NCI-H1105 (cell line): ENCODE data around the gene LAMTOR2.

ENCODE experiments used
- DNase-seq: peaks from one replicate; lab custom pipeline; 2025; lab: John Stamatoyannopoulos, UW

The LAMTOR2 gene

DNA sequence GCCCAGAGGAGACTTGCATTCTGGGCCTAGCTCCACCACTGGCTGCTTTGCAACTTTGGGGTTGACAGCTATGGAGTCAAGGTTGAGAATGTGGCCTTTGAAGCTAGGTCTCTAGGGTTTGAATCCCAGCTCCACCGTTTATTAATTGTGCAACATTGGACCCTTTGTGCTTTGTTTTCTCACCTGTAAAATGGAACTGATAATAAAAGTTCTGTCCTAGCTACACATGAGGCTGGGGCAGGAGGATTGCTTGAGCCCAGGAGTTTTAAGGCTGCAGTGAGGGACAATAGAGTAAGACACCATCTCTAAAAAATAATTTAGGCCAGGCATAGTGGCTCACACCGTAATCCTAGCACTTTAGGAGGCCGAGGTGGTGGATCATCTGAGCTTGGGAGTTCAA lies 44.7 kb downstream of the LAMTOR2 start:
- DNase-seq, result no peak

GRCh38 chr1:156100205-156100995 lies 45.8 kb downstream of the LAMTOR2 start:
- peak; percentile 15 for DNase-seq

GRCh38 chr1:156101880-156102279 lies 47.3 kb downstream of the LAMTOR2 start:
- DNase-seq, result no peak

GRCh38 chr1:156102633-156103511 lies 48.3 kb downstream of the LAMTOR2 start:
- DNase-seq, result no peak

DNA sequence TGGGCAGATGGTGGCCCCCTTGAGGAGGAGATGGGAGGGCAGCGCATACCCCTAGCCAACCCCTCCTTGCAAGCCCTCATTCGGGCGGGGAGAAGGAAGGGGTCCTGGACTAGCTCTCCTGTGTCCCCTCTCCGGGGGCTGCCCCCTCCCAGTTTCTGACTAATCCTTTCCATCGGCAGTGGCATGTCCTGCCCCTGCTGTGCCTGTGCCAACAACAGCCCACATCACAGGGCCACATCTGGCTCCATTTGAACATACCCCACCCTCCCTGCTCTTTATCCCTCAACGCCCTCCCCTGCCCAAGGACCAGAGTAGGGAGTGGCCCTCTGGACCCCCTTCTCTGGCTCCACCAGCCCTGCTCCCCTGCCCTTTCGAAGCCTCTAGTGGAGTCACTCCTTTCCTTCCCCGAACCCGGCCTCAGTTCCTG lies 49.0 kb downstream of the LAMTOR2 start:
- no peak for DNase-seq

DNA sequence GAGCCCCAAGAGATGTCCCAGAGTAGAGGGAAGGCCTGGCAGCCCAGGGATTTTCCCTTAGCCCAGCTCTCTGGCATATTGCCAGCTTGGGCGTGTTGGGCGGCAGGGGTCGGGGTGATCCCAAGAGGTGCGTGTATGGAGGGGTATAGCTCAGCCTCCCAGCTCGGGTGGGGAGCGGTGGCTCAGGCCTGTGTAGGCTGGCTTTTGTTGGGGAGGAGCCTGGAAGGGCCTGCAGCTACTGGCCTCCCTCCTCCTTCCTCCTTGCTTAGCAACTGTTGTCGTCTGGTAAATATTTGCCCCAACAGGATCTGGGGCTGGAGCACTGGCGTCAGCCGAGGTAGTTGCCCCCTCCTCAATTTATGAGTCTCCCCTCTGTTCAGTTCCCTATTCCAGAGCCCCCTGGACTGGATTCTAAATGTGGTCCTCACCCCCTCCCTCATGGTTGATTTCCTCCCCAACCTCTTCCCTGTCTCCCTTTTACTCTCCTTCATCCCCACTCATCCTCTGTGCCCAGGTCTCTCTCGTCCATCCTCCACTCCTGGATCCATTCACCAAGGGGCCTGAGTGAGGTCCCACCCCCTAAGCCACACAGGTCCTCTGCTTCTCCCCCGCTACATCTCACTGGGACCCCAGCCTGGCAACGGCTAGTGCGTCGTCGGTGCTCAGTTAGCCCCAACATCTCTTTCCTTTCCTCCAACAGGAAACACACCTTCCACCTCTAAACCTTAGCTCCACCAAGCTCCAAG lies 49.7 kb downstream of the LAMTOR2 start:
- no peak for DNase-seq

GRCh38 chr1:156104861-156105832 lies 50.6 kb downstream of the LAMTOR2 start:
- DNase-seq, result no peak

DNA sequence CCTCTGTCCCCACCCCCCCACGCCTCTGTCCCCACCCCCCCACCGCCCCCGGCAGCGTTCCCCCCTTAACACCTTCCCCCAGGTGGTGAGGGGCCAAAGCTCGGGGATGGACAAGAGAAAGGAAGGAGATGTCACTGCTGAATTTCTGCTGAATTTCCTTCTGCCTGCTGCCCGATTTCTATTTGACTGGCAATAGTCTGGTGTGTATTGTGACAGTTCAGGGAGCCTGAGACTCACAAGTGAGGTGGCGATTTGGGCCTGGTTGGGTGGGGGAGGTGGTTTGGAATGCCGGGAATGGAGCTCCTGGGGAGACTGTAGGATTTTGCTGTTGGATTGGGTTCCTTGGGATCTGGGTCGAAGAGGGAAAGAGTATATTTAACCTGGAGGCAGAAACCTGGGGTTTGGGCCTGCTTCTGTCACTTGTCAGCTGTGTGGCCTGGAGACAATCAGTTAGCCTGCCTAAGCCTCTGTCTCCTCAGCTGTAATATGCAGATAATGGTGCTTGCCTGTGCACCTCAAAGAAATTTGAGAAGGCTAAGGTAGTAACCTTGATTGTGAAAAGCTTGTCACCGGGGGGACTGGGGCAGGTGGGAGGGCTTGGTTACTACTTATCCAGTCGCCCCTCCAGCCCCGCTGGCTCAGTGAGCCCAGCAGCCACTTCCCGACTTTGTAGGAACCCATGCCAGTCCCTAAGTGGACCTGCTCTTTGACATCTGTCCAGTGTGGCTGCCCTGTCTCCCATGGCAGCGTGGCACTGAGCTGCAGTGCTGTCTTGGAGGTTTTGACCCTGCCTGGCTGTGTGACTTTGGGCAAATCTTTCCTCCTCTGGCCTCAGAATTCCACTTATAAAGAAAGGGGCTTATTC lies 52.3 kb downstream of the LAMTOR2 start:
- DNase-seq, result no peak

DNA sequence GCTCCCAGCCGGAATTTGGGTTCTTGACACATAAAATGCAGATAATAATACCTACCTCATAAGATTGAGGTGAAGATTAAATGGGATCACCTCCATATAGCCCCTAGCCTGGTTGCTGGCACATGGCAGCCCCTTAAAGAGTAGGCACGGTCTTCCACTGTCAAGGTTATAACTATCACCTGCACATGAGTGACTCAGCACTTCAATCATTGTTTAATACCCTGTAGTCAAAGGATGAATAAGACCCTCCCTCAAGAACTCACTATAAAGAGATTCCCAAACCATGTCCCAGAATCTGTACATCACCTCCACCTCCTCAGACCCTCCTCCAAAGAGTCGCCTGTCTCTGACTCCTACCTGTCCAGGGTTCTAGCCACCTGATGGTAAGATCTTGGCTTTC lies 53.5 kb downstream of the LAMTOR2 start:
- DNase-seq, result no peak
